Measurements from ENCODE around the gene LAMC2.

Gene LAMC2

GRCh38 chr1:183291216-183291762, 105.2 kb downstream of the LAMC2 start:
- no peak for DNase-seq

GRCh38 chr1:183291802-183292514, 105.9 kb downstream of the LAMC2 start:
- no peak for DNase-seq

- DNase-seq = no peak
These were observed 107.2 kb downstream of the LAMC2 start for GRCh38 chr1:183293241-183293640.

- no peak for DNase-seq
These were observed 107.8 kb downstream of the LAMC2 start for GRCh38 chr1:183293876-183294275.
